Right renal cortex interstitium (tissue), 3 donors: ENCODE results near the gene PIK3IP1. TPM values are rescaled to one million over a fixed set of nuclear protein-coding genes. Genes with fewer than 3 reads are reported as not detected.

Experiments used
- DNase-seq, 3 donors: peaks; one replicate each; pipeline ENCODE4 v3.0.0-alpha.2; 2013; ENCODE audit warnings: low read depth in 3 of 3, low spot score in 2 of 3
- polyA plus RNA-seq, 3 donors: library from polyadenylated mRNA; unstranded; fragments of 120-200 nt; gene quantifications; one replicate each; pipeline ENCODE4 v1.2.1, GENCODE V29; 2013; ENCODE audit not compliant: insufficient read length in 3 of 3

Gene PIK3IP1
- polyA plus RNA-seq, 3 donors: 12.1 to 14.8 (median 12.9) TPM

DNA sequence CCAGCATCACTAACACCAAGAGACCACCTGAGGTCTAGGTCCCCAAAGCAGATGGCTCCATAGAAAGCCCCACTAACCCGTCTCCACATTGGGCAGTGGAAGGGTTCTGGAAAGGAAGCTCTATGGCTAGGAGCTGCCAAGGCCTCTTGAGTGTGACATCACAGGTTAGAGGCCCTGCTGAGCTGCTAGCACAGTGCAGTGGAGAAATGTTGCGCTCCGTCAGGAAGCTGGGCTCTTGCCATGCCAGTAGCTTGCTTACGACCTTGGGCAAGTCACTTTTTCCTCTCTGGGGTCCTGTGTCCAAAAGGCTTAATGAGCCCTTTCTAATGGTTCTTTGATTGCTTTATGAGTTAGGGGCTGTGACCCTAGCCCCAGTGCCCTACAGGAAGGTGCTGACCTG lies 10.6 kb downstream of the PIK3IP1 start:
- DNase-seq: no peak

DNA sequence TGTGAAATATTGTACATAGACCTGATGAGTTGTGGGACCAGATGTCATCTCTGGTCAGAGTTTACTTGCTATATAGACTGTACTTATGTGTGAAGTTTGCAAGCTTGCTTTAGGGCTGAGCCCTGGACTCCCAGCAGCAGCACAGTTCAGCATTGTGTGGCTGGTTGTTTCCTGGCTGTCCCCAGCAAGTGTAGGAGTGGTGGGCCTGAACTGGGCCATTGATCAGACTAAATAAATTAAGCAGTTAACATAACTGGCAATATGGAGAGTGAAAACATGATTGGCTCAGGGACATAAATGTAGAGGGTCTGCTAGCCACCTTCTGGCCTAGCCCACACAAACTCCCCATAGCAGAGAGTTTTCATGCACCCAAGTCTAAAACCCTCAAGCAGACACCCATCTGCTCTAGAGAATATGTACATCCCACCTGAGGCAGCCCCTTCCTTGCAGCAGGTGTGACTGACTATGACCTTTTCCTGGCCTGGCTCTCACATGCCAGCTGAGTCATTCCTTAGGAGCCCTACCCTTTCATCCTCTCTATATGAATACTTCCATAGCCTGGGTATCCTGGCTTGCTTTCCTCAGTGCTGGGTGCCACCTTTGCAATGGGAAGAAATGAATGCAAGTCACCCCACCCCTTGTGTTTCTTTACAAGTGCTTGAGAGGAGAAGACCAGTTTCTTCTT lies 12.3 kb downstream of the PIK3IP1 start:
- no peak for DNase-seq

DNA sequence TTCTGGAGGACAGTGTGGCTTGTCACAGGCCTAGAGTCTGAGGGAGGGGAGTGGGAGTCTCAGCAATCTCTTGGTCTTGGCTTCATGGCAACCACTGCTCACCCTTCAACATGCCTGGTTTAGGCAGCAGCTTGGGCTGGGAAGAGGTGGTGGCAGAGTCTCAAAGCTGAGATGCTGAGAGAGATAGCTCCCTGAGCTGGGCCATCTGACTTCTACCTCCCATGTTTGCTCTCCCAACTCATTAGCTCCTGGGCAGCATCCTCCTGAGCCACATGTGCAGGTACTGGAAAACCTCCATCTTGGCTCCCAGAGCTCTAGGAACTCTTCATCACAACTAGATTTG lies 13.0 kb downstream of the PIK3IP1 start:
- DNase-seq: no peak

DNA sequence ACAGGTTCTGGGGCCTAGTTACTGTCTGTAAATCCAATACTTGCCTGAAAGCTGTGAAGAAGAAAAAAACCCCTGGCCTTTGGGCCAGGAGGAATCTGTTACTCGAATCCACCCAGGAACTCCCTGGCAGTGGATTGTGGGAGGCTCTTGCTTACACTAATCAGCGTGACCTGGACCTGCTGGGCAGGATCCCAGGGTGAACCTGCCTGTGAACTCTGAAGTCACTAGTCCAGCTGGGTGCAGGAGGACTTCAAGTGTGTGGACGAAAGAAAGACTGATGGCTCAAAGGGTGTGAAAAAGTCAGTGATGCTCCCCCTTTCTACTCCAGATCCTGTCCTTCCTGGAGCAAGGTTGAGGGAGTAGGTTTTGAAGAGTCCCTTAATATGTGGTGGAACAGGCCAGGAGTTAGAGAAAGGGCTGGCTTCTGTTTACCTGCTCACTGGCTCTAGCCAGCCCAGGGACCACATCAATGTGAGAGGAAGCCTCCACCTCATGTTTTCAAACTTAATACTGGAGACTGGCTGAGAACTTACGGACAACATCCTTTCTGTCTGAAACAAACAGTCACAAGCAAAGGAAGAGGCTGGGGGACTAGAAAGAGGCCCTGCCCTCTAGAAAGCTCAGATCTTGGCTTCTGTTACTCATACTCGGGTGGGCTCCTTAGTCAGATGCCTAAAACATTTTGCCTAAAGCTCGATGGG lies 13.5 kb downstream of the PIK3IP1 start:
- no peak for DNase-seq

DNA sequence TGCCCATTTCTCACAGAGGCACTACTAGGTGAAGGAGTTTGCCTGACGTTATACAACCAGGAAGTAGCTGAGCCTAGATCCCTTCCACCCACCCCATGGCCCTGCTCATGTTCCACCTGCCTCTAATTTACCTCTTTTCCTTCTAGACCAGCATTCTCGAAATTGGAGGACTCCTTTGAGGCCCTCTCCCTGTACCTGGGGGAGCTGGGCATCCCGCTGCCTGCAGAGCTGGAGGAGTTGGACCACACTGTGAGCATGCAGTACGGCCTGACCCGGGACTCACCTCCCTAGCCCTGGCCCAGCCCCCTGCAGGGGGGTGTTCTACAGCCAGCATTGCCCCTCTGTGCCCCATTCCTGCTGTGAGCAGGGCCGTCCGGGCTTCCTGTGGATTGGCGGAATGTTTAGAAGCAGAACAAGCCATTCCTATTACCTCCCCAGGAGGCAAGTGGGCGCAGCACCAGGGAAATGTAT lies 14.1 kb downstream of the PIK3IP1 start:
- no peak for DNase-seq

DNA sequence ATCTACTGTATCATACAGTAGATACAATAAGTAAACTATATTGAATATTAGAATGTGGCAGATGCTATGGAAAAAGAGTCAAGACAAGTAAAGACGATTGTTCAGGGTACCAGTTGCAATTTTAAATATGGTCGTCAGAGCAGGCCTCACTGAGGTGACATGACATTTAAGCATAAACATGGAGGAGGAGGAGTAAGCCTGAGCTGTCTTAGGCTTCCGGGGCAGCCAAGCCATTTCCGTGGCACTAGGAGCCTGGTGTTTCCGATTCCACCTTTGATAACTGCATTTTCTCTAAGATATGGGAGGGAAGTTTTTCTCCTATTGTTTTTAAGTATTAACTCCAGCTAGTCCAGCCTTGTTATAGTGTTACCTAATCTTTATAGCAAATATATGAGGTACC lies 14.5 kb downstream of the PIK3IP1 start:
- DNase-seq: no peak

DNA sequence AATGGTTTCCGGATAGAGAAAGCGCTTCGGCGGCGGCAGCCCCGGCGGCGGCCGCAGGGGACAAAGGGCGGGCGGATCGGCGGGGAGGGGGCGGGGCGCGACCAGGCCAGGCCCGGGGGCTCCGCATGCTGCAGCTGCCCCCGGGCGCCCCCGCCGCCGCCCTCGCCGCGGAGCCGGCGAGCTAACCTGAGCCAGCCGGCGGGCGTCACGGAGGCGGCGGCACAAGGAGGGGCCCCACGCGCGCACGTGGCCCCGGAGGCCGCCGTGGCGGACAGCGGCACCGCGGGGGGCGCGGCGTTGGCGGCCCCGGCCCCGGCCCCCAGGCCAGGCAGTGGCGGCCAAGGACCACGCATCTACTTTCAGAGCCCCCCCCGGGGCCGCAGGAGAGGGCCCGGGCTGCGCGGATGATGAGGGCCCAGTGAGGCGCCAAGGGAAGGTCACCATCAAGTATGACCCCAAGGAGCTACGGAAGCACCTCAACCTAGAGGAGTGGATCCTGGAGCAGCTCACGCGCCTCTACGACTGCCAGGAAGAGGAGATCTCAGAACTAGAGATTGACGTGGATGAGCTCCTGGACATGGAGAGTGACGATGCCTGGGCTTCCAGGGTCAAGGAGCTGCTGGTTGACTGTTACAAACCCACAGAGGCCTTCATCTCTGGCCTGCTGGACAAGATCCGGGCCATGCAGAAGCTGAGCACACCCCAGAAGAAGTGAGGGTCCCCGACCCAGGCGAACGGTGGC lies 15.7 kb downstream of the PIK3IP1 start:
- DNase-seq: no peak

DNA sequence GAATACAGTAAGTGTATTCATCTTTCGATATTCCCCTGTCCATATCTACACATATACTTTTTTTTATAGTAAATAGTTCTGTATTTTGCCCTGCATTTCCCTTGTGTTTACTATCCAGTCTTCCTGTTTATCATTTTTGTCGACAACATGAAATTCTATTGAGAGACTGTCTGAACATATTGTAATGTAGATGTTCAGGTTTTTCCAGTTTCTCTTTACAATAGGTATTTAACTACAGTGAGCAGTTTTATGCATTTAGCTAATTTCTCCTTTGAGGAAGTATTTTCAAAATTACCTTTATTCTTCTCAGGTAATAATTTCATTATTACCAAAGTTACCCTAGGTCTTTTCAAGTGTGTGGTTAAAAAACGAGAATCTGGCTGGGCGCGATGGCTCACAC lies 16.7 kb downstream of the PIK3IP1 start:
- no peak for DNase-seq

DNA sequence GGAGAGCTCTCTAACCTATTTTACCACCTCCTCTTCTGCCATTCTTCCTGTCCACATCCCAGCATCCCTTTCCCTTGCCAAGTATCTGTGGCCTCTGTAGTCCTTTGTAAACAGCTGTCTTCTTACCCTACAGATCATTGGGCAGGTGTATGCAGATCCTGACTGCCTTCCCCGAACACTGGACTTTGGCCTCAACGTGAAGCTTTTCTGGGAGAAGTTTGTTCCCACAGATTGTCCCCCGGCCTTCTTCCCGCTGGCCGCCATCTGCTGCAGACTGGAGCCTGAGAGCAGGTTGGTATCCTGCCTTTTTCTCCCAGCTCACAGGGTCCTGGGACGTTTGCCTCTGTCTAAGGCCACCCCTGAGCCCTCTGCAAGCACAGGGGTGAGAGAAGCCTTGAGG lies 17.3 kb downstream of the PIK3IP1 start:
- no peak for DNase-seq

DNA sequence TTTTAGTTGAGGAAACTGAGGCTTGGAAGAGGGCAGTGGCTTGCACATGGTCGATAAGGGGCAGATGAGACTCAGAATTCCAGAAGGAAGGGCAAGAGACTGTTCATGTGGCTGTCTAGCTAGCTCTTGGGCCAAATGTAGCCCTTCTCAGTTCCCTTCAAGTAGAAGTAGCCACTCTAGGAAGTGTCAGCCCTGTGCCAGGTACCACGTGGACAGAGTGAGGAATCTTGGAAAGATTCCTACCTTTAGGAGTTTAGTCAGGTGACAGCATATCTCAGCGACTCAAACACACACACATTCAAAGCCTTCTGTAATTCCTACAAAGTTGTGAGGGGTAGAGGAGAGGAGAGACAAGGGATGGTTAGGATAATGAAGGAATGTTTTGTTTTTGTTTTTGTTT lies 18.3 kb downstream of the PIK3IP1 start:
- DNase-seq: no peak

DNA sequence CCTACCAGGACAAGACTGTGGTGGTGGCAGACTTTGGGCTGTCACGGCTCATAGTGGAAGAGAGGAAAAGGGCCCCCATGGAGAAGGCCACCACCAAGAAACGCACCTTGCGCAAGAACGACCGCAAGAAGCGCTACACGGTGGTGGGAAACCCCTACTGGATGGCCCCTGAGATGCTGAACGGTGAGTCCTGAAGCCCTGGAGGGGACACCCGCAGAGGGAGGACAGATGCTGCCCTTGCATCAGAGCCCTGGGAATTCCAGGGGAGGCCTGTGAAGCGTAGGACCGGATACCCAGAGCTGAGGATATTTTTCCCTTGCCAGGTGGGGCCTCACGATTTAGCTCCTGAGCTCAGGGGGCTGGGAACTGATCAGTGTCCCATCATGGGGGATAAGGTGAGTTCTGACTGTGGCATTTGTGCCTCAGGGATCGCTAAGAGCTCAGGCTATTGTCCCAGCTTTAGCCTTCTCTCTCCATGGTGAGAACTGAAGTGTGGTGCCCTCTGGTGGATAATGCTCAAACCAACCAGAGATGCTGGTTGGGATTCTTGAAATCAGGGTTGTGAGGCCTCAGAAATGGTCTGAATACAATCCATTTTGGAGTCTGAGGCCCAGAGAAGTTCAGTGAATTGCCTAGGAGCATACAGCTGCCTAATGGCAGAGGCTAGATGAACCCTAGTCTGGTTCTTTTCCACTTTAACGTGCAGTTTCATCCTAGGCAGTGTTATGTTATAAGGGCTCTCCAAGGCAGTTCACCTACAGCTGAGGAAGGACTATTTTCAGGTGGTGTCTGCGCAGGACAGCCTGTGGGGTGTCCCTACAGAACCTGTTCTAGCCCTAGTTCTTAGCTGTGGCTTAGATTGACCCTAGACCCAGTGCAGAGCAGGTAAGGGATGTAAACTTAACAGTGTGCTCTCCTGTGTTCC lies 19.5 kb downstream of the PIK3IP1 start:
- DNase-seq: no peak

DNA sequence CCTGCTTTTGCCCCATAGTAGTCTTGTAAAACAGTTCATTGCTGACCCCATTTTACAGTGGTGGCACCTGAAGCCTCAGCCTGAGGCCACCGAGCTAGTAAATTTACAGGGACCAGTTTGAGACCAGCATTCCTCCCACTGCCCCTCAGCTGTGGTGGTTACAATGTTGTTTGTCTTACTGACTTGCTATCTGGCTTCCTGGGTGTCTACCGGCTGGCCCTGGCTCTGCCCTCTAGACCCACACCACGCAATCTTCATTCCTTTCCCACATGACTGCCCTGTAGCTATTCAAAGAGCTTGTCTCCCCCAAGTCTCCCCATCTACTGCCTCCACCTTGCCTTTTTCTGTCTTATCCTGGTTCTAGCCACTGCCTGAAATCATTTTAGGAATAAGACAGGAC lies 20.8 kb downstream of the PIK3IP1 start:
- no peak for DNase-seq

DNA sequence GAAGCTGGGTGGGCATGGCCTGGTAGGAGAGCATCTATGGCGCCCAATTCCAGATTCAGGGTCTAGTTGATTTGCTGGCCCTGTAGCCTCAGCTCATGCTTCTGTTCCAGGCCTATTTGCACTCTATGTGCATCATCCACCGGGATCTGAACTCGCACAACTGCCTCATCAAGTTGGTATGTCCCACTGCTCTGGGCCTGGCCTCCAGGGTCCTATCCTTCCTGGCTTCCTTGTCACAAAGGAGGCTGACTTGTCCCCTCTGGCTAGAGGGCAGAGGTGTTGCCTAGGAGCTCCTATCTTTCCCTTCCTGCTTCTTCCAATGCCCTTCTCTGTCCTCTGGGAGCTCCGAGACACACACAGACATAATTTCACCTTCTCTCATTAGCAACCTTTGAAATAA lies 21.3 kb downstream of the PIK3IP1 start:
- no peak for DNase-seq

DNA sequence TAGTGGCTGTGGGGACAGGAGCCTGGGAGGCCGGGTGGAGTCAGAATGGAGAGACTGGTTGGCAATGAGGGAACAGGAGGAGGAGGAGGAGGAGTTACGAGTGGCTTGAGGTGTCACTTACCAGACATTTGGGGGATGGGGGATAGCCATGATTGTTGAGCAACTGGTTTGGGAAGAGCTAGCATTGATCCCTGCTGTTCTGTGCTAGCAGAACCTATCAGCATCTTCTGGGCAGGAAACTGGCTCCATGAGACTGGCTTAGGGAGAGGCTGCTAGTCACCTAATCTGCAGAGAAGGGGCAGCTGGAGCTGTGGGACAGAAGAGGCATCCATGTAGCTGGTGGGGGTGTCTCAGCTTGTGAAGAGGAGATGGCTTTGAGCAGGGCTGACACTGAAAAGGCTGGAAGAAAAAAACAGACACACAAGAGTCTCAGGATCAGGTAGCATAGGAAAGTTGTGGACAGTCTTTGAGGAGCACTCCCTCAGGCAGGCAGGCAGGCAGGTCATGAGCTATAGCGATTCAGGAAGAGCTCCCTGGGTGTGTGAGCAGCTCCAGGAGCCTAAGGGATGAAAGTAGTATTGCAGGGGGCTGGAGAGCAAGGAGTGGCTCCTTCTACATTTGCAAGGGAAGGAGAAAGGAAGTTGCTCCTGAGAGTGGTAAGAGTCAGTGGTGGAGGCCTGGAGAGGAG lies 22.3 kb downstream of the PIK3IP1 start:
- DNase-seq: no peak

DNA sequence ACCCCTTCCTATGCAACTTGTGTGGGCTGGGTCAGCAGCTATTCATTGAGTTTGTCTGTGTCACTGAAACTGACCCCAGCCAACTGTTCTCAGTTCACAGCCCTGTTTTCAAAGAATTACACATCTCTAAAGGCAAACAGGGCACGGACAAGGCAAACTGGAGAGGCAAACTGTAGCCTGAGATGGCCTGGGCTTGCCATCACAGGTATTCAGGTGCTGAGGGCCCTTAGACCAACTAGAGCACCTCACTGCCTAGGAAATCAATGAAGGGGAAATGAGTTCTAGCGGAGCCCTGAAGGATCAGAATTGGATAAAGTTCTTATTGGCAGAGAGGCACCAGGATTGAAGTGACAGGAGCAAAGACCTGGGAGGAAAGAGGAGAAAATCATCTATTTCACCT lies 24.0 kb downstream of the PIK3IP1 start:
- DNase-seq: no peak

DNA sequence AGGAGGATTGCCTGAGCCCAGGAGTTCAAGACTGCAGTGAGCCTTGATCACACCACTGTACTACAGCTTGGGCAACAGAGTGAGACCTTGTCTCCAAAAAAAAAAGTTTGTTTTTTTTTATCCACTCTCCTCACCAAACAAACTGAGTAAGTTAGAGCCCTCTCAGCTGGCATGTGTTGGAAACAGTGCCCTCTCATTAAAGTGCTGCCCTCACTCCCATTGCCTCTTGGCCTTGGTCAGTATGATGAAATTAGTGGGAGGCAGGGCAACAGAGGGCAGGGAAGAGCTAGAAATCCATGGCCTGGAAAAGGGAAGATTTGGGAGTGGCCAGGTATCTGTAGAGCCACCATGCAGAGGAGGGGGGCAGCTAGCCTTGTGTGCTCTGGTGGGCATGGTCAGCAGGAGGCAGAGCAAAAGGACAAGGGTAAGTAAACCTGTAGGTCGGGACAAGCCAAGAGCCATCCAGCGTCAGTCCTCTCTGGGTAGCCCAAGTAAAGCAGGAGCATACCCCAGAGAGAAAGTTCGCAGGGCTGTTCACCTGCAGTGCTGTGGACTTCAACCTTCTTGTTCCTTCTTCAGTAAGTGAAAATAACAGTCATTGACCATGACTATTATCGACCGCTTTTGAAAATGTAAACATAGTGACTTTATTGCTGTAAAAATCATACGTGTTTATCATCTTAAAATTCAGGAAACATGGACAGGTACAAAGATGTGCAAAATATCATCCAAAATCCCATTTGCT lies 28.2 kb downstream of the PIK3IP1 start:
- no peak for DNase-seq

DNA sequence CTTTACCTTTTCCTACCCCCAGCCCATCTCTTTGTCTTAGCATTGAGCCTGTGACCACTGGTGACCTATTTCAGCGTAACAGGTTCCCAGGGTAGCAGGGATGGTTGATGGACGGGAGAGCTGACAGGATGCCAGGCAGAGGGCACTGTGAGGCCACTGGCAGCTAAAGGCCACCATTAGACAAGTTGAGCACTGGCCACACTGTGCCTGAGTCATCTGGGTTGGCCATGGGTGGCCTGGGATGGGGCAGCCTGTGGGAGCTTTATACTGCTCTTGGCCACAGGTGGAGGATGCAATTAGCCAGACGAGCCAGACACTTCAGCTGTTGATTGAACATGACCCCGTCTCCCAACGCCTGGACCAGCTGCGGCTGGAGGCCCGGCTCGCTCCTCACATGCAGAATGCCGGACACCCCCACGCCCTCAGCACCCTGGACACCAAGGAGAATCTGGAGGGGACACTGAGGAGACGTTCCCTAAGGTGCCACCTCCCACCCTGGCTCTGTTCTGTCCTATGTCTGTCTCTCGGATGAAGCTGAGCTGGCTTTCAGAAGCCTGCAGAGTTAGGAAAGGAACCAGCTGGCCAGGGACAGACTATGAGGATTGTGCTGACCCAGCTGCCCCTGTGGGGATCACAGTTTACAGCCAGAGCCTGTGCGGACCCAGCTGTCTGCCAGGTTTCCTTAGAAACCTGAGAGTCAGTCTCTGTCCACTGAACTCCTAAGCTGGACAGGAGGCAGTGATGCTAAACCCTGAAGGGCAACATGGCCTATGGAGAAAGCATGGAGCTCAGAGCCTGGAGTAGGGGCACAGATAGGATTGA lies 29.8 kb downstream of the PIK3IP1 start:
- DNase-seq: no peak

DNA sequence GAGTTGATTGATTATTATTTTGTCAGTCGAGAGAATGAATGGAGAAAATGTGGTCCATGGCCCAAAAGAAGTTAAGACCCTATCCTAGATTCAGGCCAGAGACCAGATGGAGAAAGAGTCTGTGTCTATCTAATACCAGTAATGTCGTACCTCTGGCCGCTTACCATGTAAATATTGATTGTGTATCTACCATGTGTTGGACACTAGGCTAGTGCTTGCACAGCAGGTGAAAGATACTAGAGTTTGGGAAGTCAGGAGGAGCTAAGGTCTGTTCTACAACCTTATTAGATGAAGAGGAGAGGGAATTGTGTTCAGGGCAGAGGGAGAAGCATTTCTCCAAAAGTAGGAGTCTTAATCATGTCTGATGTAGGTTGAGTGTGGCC lies 31.8 kb downstream of the PIK3IP1 start:
- DNase-seq: no peak
